AG04450 (cell line): ENCODE data around the gene CD79B. TPM values are rescaled to one million over a fixed set of nuclear protein-coding genes. Genes with fewer than 3 reads are reported as not detected.
"Not testable (repeated sequence)": the region's sequence is repeated elsewhere in the genome, so short reads cannot be mapped to it uniquely, and the experiment has no call there.

Experiments used
- CTCF ChIA-PET: fragments of 300-600, 350-600 bp; formaldehyde crosslinking; extraction: SDS; loops from one replicate; lab custom pipeline; 2022; ENCODE audit warnings: antibody characterized with exemption, inconsistent platforms; lab: Charles Lee
- POLR2A ChIA-PET: fragments of 350-600 bp; formaldehyde crosslinking; extraction: SDS; loops from one replicate; lab custom pipeline; 2021; ENCODE audit warnings: antibody characterized with exemption, inconsistent platforms; lab: Yijun Ruan, JAX
- DNase-seq: peaks from one replicate; pipeline ENCODE4 v3.0.0-alpha.2; 2011; ENCODE audit warnings: low read depth, low spot score
- H3K27ac ChIP-seq: one replicate; pipeline ENCODE4 v1.5.1; 2012; ENCODE audit warnings: low read depth, low read length, control low read depth
- H3K27me3 ChIP-seq: one replicate; pipeline ENCODE4 v1.6.0; 2012; ENCODE audit warnings: low read length; ENCODE audit not compliant: control insufficient read depth, insufficient read depth
- H3K4me3 ChIP-seq: 2 replicates; pipeline ENCODE4 v1.5.1; 2011; ENCODE audit warnings: mild to moderate bottlenecking, low read depth, low read length, control low read depth
- H3K9me3 ChIP-seq: 2 replicates; pipeline ENCODE4 v1.5.1; 2012; ENCODE audit warnings: low read length; ENCODE audit not compliant: control insufficient read depth, insufficient read depth
- polyA plus RNA-seq: library from polyadenylated mRNA; depleted of rRNA; stranded (reverse); fragments of >200 nt; gene quantifications from 2 replicates; pipeline ENCODE4 v1.2.3, GENCODE V29; 2011
- TF ChIP-seq, protein P1 (sequence below): IDR thresholded peaks from 2 replicates; pipeline ENCODE4 v1.5.1; 2011; ENCODE audit warnings: low read depth, low read length, control low read depth, inconsistent platforms

CD79B gene
- polyA plus RNA-seq, 1 experiment: not detected

GRCh38 chr17:63910096-63910495 lies 22.0 kb downstream of the CD79B start:
- DNase-seq: no peak
- TF ChIP-seq, protein P1, sequence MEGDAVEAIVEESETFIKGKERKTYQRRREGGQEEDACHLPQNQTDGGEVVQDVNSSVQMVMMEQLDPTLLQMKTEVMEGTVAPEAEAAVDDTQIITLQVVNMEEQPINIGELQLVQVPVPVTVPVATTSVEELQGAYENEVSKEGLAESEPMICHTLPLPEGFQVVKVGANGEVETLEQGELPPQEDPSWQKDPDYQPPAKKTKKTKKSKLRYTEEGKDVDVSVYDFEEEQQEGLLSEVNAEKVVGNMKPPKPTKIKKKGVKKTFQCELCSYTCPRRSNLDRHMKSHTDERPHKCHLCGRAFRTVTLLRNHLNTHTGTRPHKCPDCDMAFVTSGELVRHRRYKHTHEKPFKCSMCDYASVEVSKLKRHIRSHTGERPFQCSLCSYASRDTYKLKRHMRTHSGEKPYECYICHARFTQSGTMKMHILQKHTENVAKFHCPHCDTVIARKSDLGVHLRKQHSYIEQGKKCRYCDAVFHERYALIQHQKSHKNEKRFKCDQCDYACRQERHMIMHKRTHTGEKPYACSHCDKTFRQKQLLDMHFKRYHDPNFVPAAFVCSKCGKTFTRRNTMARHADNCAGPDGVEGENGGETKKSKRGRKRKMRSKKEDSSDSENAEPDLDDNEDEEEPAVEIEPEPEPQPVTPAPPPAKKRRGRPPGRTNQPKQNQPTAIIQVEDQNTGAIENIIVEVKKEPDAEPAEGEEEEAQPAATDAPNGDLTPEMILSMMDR: no peak
- CTCF ChIA-PET: interaction anchor here (2.7 kb wide), 1 partner anchor 115 kb away, joined by 19 read pairs; no protein-coding TSS in a partner anchor
- Histone ChIP-seq H3K4me3 (no peak overlapping the region), H3K27ac (no peak overlapping the region), H3K9me3 (no peaks in the 10 kb centered on the region), H3K27me3 (peaks cover 29% of the 10 kb centered on the region)
- POLR2A ChIA-PET: no interaction called here

GRCh38 chr17:63909586-63909985 lies 22.5 kb downstream of the CD79B start:
- H3K27ac ChIP-seq, H3K4me3 ChIP-seq, DNase-seq, POLR2A ChIA-PET, H3K9me3 ChIP-seq, CTCF ChIA-PET: not testable (repeated sequence)
- H3K27me3 ChIP-seq: peaks cover 29% of the 10 kb centered on the region

DNA sequence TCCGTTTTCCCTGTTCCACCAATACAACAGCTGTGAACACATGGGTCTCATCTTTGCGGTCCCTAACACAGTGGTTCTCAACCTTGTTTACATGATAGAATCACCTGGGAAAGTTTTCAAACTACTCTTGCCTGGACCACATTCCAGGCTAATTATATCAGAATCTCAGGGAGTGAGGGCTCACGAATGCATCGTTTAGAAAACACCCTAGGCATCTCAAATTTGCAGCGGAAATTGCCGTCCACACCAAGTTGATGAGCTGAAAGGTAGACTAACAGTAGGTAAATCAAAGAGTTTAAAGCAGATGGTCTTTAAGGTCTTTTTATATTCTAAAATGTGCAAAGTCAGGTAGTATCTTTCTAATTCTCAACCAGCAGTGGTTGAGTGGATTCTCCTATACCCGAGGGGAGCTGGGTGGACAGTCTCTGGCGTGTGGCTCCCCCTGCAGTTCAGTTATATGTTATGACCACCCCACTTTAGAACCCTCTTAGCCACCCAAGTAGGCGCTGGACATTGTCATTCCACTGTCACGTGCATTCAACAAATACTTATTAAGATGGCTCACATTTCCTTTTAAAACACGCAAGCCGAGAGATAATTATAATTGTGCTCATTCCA lies 24.9 kb downstream of the CD79B start:
- H3K27ac ChIP-seq, DNase-seq, H3K9me3 ChIP-seq, POLR2A ChIA-PET, H3K4me3 ChIP-seq: not testable (repeated sequence)
- CTCF ChIA-PET: interaction anchor here (1.2 to 1.8 kb wide), 3 partner anchors 11 to 226 kb away, joined by 4 to 6 read pairs (median 4); partner anchors contain the start of gene GH1
- H3K27me3 ChIP-seq: peaks cover 22% of the 10 kb centered on the region
- TF ChIP-seq, protein P1: peak; percentile 38

DNA sequence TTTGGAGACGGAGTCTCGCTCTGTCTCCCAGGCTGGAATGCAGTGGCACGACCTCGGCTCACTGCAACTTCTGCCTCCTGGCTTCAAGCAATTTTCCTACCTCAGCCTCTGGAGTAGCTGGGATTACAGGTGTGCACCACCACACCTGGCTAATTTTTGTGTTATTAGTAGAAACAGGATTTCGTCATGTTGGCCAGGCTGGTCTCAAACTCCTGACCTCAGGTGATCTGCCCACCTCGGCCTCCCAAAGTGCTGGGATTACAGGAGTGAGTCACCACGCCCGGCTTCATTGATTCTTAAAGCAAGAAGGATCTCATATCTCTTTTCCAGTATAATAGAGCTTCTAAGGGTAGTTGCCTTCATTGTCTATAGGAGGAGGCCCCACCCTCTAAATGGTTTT lies 27.3 kb downstream of the CD79B start:
- POLR2A ChIA-PET, H3K9me3 ChIP-seq, DNase-seq, H3K27ac ChIP-seq, H3K4me3 ChIP-seq: not testable (repeated sequence)
- H3K27me3 ChIP-seq: peaks cover 22% of the 10 kb centered on the region
- CTCF ChIA-PET: interaction anchor here (0.6 to 2.2 kb wide), 10 partner anchors 16 to 513 kb away, joined by 3 to 16 read pairs (median 4); no protein-coding TSS in a partner anchor

DNA sequence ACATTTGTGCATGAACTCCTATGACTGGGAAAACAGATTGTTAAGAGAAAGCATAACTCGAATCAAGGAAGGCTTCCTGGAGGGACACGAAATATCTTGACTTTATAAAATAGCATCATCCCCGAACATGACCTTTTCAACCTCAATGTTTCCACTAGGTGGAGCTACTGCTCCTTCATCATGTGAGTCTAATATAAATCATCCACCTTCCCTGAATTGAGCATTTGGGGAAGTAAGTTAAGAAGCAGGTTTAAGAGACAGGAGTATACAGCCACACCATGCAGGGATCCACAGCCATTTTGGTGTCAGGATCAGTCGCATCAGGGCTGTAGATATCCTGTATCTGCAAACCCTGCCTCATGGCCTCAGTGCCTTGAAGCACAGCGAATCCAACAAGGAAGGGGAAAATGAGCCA lies 28.3 kb downstream of the CD79B start:
- H3K9me3 ChIP-seq, DNase-seq, H3K27ac ChIP-seq, POLR2A ChIA-PET, H3K4me3 ChIP-seq: not testable (repeated sequence)
- TF ChIP-seq, protein P1: peak; percentile 21
- CTCF ChIA-PET: interaction anchor here (0.6 to 2.2 kb wide), 7 partner anchors 9 to 514 kb away, joined by 3 to 16 read pairs (median 4); partner anchors contain the start of gene GH1
- peaks cover 21% of the 10 kb centered on the region for H3K27me3 ChIP-seq

DNA sequence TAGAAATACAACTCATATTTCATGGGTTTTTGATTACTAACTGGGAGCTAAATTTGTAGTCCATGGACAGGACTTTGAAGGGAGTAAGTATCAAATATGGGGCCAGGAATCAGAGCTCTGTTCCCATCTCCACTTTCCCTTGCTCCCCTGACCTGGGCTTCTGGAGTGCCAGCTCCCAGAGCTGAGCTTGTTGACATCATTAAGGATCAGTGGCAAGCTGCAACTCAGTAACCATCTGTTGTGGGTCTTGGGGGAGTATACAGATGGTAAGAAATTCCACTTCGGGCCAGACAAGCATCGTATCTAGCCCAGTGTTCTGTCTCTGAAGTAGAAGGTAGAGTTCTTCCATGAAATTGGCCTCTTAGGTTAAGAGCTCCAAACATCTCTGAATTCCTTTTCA lies 30.2 kb downstream of the CD79B start:
- CTCF ChIA-PET: interaction anchor here (0.6 to 1.6 kb wide), 6 partner anchors 14 to 232 kb away, joined by 4 to 8 read pairs (median 6); no protein-coding TSS in a partner anchor
- POLR2A ChIA-PET, H3K9me3 ChIP-seq, H3K27ac ChIP-seq, DNase-seq, H3K4me3 ChIP-seq: not testable (repeated sequence)
- H3K27me3 ChIP-seq: peaks cover 12% of the 10 kb centered on the region

- CTCF ChIA-PET, DNase-seq, H3K9me3 ChIP-seq, H3K27me3 ChIP-seq, H3K27ac ChIP-seq, POLR2A ChIA-PET, H3K4me3 ChIP-seq: not testable (repeated sequence)
These were observed 33.0 kb downstream of the CD79B start for GRCh38 chr17:63898899-63899798.

DNA sequence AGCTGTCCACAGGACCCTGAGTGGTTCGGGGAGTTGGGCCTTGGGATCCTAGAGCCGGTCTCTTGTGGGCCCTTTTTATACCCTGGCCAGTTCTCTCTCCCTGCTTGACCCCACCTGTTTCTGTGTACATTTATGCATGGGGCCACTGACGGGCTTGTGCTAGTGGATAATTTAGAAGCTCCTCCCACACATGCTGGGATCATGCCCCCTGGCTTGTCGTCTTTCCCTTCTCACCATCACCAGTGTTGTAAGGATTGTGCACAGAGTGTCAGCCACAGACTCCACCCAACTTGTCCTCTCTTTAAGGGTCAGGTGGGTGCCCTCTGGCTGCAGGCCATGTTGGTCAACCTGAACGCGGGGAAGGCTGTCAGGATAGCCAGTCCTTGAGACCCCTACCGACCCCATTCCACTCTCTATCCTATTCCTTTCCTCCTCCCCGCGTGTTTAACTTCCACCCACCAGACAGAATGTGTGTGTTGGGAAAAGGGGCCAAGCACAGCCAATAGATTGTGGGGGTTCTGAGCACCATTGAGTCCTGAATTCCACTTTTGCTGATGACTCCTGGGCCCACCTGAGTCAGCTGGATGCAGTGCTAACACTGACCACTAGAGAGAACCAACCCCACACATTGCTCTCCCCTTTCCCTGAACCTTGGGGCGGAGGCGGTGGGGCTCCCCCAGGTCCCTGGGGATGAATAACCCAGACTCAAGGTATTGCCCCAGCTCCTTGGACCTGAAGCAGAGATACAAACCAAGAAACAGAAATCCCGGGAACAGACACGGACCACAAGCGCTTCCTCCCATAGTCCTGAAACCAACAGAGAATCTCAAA lies 35.4 kb downstream of the CD79B start, which contains the start of gene CSH1:
TSS of gene CSH1 (minus strand) at position 51 of the 831 bp plus-strand sequence. CDS start 63 bp downstream, outside the sequence.
- peaks cover 12% of the 10 kb centered on the region for H3K27me3 ChIP-seq
- CTCF ChIA-PET, H3K9me3 ChIP-seq, POLR2A ChIA-PET, H3K4me3 ChIP-seq, H3K27ac ChIP-seq, DNase-seq: not testable (repeated sequence)
